NCI-H526 (cell line): ENCODE results near the gene HLTF.
A peak's percentile ranks its signal among the peaks of the same experiment; 100 is the strongest.

Experiments
- DNase-seq, 2 experiments: peaks; one replicate each; lab custom pipeline; 2025; lab: John Stamatoyannopoulos, UW

HLTF gene

GRCh38 chr3:149089395-149089794 lies 3.1 kb upstream of the HLTF start:
- DNase-seq: peak; percentile 23 to 42

- DNase-seq: no peak
These were observed 875 bp upstream of the HLTF start for GRCh38 chr3:149087208-149087607.

GRCh38 chr3:149085828-149086231 lies 503 bp downstream of the HLTF start:
- DNase-seq: peak in 1 of 2 experiments; percentile 67

- DNase-seq: no peak
These were observed 4.6 kb downstream of the HLTF start for GRCh38 chr3:149081772-149082171.

- no peak for DNase-seq
These were observed 5.6 kb downstream of the HLTF start for GRCh38 chr3:149080699-149081091.

- DNase-seq: peak; percentile 6 to 41
These were observed 6.2 kb downstream of the HLTF start for GRCh38 chr3:149080011-149080698.

GRCh38 chr3:149077628-149078027 lies 8.7 kb downstream of the HLTF start:
- DNase-seq: no peak

- DNase-seq: no peak
These were observed 18.4 kb downstream of the HLTF start for GRCh38 chr3:149067883-149068282.

- DNase-seq: no peak
These were observed 24.6 kb downstream of the HLTF start for GRCh38 chr3:149061776-149062175.

- no peak for DNase-seq
These were observed 27.7 kb downstream of the HLTF start for GRCh38 chr3:149058602-149059001.

- DNase-seq: no peak
These were observed 28.1 kb downstream of the HLTF start for GRCh38 chr3:149058198-149058597.

- no peak for DNase-seq
These were observed 30.8 kb downstream of the HLTF start for GRCh38 chr3:149055575-149055974.

GRCh38 chr3:149044339-149045083 lies 41.8 kb downstream of the HLTF start:
- no peak for DNase-seq

GRCh38 chr3:149042789-149043386 lies 43.4 kb downstream of the HLTF start:
- DNase-seq: no peak

- DNase-seq: no peak
These were observed 48.0 kb downstream of the HLTF start for GRCh38 chr3:149038322-149038721.

GRCh38 chr3:149037684-149038083 lies 48.6 kb downstream of the HLTF start:
- no peak for DNase-seq

GRCh38 chr3:149031096-149031495 lies 55.2 kb downstream of the HLTF start:
- DNase-seq: no peak

GRCh38 chr3:149026718-149027117 lies 59.6 kb downstream of the HLTF start:
- no peak for DNase-seq

- no peak for DNase-seq
These were observed 62.4 kb downstream of the HLTF start for GRCh38 chr3:149023951-149024350.

- no peak for DNase-seq
These were observed 64.5 kb downstream of the HLTF start for GRCh38 chr3:149021830-149022229.

GRCh38 chr3:149020839-149021252 lies 65.5 kb downstream of the HLTF start:
- no peak for DNase-seq

GRCh38 chr3:149020196-149020838 lies 66.0 kb downstream of the HLTF start:
- DNase-seq: no peak

GRCh38 chr3:149019580-149019979 lies 66.8 kb downstream of the HLTF start:
- no peak for DNase-seq
